ENCODE data around the gene KRTAP9-8.
"Not testable (repeated sequence)": the region's sequence is repeated elsewhere in the genome, so short reads cannot be mapped to it uniquely, and the experiment has no call there.

The KRTAP9-8 gene

DNA sequence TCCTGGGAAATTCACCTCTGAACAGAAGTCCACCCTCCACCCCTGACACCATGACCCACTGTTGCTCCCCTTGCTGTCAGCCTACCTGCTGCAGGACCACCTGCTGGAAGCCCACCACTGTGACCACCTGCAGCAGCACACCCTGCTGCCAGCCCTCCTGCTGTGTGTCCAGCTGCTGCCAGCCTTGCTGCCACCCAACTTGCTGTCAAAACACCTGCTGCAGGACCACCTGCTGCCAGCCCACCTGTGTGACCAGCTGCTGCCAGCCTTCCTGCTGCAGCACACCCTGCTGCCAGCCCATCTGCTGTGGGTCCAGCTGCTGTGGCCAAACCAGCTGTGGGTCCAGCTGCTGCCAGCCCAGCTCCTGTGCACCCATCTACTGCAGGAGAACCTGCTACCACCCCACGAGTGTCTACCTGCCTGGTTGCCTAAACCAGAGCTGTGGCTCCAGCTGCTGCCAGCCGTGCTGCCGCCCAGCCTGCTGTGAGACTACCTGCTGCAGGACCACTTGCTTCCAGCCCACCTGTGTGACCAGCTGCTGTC lies 37.9 kb downstream of the KRTAP9-8 start, which contains the start of gene KRTAP9-7:
TSS of gene KRTAP9-7 (plus strand) at position 51 of the 543 bp plus-strand sequence. CDS start at position 51, 0 bp downstream.
- H3K27me3 Mint-ChIP-seq: peaks cover 28% of the 10 kb centered on the region
- not testable (repeated sequence) for H3K9me3 Mint-ChIP-seq; DNase-seq; H3K27ac Mint-ChIP-seq; H3K4me3 Mint-ChIP-seq; H3K36me3 Mint-ChIP-seq (ENCODE audit: low read depth); H3K4me1 Mint-ChIP-seq (ENCODE audit: low read depth)

DNA sequence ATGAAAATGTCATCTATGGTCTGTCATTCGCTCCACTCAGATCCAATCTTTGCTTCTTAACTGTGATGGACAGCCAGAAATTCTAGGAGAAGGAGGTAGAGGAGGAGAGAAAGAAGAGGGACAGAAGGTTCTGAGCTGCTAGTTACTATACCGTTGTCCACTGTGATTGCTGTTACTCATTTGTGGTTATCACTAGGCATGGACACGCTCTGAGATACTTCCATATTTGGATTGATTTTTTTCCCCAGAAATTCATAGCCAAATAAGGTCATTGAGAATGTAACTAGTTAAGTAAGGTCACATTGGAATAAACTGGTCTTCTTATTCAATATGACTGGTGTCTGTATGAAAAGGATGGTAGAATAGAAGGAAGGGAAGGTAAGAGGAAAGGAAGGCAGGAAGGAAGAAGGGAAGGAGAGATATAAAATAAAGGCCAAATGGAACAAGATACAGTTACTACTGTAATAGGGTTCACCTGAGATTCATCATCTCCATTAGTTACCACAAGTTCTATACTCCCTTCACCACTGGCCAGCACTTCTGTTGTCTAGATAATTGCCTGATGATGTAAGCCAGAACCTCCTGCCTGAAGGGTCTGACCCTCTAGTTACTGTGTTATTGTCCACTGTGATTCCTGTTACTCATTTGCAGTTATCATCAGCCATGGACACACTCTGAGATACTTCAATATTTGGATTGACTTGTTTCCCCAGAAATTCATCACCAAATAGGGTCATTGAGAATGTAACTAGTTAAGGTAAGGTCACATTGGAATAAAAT lies 40.6 kb downstream of the KRTAP9-8 start:
- Mint-ChIP-seq H3K27ac (no peak overlapping the region), H3K36me3 (ENCODE audit: low read depth) (no peaks in the 10 kb centered on the region), H3K4me1 (ENCODE audit: low read depth) (no peaks in the 10 kb centered on the region), H3K27me3 (peaks cover 21% of the 10 kb centered on the region), H3K9me3 (no peaks in the 10 kb centered on the region), H3K4me3 (no peak overlapping the region)
- DNase-seq: no peak

DNA sequence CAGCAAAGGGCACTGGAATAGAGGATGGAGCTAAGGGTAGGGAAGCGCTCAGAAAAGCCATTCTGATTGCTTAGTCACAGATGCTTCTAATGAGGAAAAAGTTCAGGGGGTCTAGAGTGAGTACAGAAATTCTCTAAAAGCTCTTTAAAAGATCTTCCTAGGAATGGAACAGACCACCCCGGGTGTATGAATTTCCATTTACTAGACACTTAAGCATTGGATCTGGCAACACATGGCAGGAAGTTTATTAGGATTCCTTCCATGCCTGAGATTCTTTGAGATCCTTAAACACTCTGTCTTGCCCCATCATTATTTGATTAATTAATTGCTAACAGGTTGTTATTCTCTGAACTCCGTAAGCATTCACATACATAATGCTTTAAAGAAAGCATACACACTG lies 46.2 kb downstream of the KRTAP9-8 start:
- H3K27me3 Mint-ChIP-seq: no peaks in the 10 kb centered on the region
- peaks cover 15% of the 10 kb centered on the region for H3K4me1 Mint-ChIP-seq (ENCODE audit: low read depth)
- no peaks in the 10 kb centered on the region for H3K9me3 Mint-ChIP-seq
- no peak for DNase-seq
- no peak overlapping the region for H3K4me3 Mint-ChIP-seq
- H3K36me3 Mint-ChIP-seq (ENCODE audit: low read depth): no peaks in the 10 kb centered on the region
- H3K27ac Mint-ChIP-seq: no peak overlapping the region

DNA sequence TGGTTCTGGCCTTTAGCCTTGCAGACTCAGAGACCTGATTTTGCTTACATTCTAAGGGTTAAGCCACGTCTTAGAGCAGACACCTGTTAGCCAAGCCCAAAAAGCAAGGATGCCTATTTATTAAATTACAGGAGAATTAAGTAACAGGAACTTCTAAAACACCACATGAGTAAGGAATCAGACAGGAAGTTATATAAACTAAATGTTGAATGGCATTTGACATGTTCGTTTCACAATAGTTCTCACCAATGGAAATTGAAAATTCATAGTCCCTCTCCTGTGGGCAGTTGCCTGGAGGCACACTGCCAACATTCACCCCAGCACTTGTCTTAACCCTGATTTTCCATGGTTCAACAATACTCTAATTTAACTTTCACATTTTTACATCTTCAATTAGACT lies 46.7 kb downstream of the KRTAP9-8 start:
- Mint-ChIP-seq H3K4me3 (no peak overlapping the region), H3K4me1 (ENCODE audit: low read depth) (peaks cover 15% of the 10 kb centered on the region), H3K9me3 (no peaks in the 10 kb centered on the region), H3K36me3 (ENCODE audit: low read depth) (no peaks in the 10 kb centered on the region), H3K27me3 (no peaks in the 10 kb centered on the region), H3K27ac (no peak overlapping the region)
- DNase-seq: no peak

DNA sequence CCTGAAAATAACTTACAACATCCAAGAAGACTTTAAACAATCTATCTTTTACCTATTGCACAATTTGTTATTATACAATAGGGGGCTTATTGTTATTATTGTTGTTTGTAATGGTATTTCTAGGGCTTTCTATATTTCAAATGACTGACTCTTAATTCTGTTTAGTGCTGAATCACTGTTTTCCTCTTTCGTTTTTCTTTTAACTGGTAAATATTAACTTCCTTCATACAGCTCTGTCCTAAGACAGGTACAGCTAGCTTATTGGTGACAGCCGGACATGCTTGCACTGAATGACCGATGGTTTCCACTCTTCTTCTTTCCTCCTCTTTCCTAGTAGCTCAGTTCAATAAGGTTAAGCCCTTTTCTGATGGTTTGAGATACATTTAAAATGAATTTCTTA lies 49.3 kb downstream of the KRTAP9-8 start:
- H3K4me3 Mint-ChIP-seq: no peak overlapping the region
- H3K36me3 Mint-ChIP-seq (ENCODE audit: low read depth): no peaks in the 10 kb centered on the region
- H3K4me1 Mint-ChIP-seq (ENCODE audit: low read depth): peaks cover 15% of the 10 kb centered on the region
- H3K27ac Mint-ChIP-seq: no peak overlapping the region
- no peaks in the 10 kb centered on the region for H3K9me3 Mint-ChIP-seq
- H3K27me3 Mint-ChIP-seq: no peaks in the 10 kb centered on the region
- DNase-seq: no peak
